Nephron (organoid): ENCODE measurements around the gene SKAP1.

Experiments
- H3K27ac Mint-ChIP-seq, 3 experiments: 2 replicates each; pipeline ENCODE4 v1.8.0; 2020; ENCODE audit warnings: mixed read lengths in 3 of 3, mild to moderate bottlenecking in 2 of 3, moderate library complexity in 1 of 3
- H3K27me3 Mint-ChIP-seq: 2 replicates; pipeline ENCODE4 v1.8.0; 2021; ENCODE audit warnings: low read depth, mild to moderate bottlenecking, moderate library complexity, mixed read lengths
- H3K36me3 Mint-ChIP-seq: 2 replicates; pipeline ENCODE4 v1.8.0; 2020; ENCODE audit warnings: low read depth, mixed read lengths
- H3K4me1 Mint-ChIP-seq: 2 replicates; pipeline ENCODE4 v1.8.0; 2020; ENCODE audit warnings: mixed read lengths
- H3K4me3 Mint-ChIP-seq, 3 experiments: 2 replicates each; pipeline ENCODE4 v1.8.0; 2020; ENCODE audit warnings: mild to moderate bottlenecking in 3 of 3, mixed read lengths in 3 of 3, moderate library complexity in 2 of 3
- H3K9me3 Mint-ChIP-seq: 2 replicates; pipeline ENCODE4 v1.8.0; 2020; ENCODE audit warnings: mixed read lengths
- CTCF ChIP-seq, 3 experiments: fragments of 200-600 bp; sonication (generic); IDR thresholded peaks; one replicate each; pipeline ENCODE4 v1.5.0; 2021; ENCODE audit warnings: antibody characterized with exemption in 3 of 3; ENCODE audit not compliant: unreplicated experiment in 3 of 3

Gene SKAP1

DNA sequence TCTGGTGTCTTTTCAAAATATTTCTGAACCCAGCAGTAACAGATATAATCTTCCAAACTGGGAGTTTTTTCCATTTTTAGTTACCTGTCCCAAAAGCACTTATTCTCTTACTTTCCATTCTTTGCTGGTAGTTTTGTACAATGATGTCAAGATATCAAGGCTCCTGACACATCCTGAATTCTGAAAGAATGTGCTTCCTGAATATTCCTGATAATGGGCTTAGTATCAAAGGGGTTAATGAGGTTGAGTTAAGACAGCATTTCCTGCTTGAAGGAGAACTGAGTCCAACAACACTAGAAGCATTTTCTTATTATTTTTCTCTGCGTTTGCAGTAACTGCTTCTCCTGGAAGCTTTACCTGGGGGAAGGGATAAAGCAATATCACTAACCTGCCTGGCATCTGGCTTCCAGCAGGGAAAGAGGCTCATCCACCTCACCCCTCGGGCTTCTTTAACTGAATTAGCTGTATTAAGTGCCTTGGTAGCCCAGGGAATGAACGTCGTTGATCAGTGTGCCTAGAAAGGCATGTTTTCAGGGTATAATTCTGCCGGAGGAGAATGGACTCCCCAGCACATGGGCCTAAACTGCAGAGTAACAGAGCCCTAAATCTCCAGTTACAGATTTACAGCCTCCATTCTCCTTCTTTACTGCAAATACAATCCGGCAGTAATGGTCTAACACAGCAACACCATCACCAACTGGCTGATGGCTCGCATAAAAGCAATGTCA is 188.1 kb downstream of the SKAP1 start:
- Mint-ChIP-seq H3K4me3 (peak overlapping the region in 1 of 3 experiments; percentile 6), H3K27me3 (no peaks in the 10 kb centered on the region), H3K27ac (peak overlapping the region; percentile 67 to 81 (median 76)), H3K4me1 (peaks cover 66% of the 10 kb centered on the region), H3K9me3 (no peaks in the 10 kb centered on the region), H3K36me3 (no peaks in the 10 kb centered on the region)
- no peak for TF ChIP-seq CTCF (IDR thresholded peaks at IDR 0.05; ENCODE audit: unreplicated experiment in 3 of 3)

DNA sequence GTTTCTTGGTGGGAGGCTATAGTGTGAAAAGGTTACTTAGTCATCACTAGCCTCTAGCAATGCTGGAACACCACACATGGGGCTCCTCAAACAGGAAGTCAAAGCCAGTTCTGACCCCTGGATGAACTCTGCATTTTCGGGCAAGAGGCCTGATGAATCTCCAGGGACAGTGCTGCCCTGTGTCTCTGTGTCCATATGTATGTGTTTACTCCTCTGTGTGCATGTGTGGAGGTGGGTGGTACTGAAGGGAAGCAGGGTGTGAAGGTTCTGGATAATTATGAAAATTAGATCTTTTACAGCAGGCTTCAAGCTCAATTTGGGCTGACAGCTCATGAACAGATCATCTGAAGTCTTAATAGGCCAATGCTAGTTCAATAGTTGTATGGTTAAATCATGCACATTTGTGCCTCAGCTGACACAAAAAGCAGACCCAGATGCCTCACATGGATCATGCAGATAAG is 188.9 kb downstream of the SKAP1 start:
- TF ChIP-seq CTCF (IDR thresholded peaks at IDR 0.05; ENCODE audit: unreplicated experiment in 3 of 3): no peak

GRCh38 chr17:48240562-48241130 is 189.4 kb downstream of the SKAP1 start:
- Mint-ChIP-seq H3K27ac (peak overlapping the region; percentile 67 to 81 (median 76)), H3K4me3 (no peak overlapping the region), H3K4me1 (peaks cover 61% of the 10 kb centered on the region), H3K36me3 (no peaks in the 10 kb centered on the region), H3K27me3 (no peaks in the 10 kb centered on the region), H3K9me3 (no peaks in the 10 kb centered on the region)
- no peak for TF ChIP-seq CTCF (IDR thresholded peaks at IDR 0.05; ENCODE audit: unreplicated experiment in 3 of 3)

More for the DNA sequence above, 188.9 kb downstream of the SKAP1 start:
- H3K36me3 Mint-ChIP-seq: no peaks in the 10 kb centered on the region
- H3K27ac Mint-ChIP-seq: peak overlapping the region; percentile 67 to 81 (median 76)
- no peaks in the 10 kb centered on the region for H3K27me3 Mint-ChIP-seq
- H3K4me1 Mint-ChIP-seq: peaks cover 63% of the 10 kb centered on the region
- peak overlapping the region in 1 of 3 experiments; percentile 46 for H3K4me3 Mint-ChIP-seq
- H3K9me3 Mint-ChIP-seq: no peaks in the 10 kb centered on the region

- Mint-ChIP-seq H3K4me1 (peaks cover 61% of the 10 kb centered on the region), H3K36me3 (no peaks in the 10 kb centered on the region), H3K4me3 (no peak overlapping the region), H3K27me3 (no peaks in the 10 kb centered on the region), H3K27ac (peak overlapping the region; percentile 46 to 76 (median 67)), H3K9me3 (no peaks in the 10 kb centered on the region)
- TF ChIP-seq CTCF (IDR thresholded peaks at IDR 0.05; ENCODE audit: unreplicated experiment in 3 of 3): no peak
Observed at GRCh38 chr17:48240122-48240521, 189.9 kb downstream of the SKAP1 start.

GRCh38 chr17:48239603-48239995 is 190.4 kb downstream of the SKAP1 start:
- no peak for TF ChIP-seq CTCF (IDR thresholded peaks at IDR 0.05; ENCODE audit: unreplicated experiment in 3 of 3)
- H3K36me3 Mint-ChIP-seq: no peaks in the 10 kb centered on the region
- peak overlapping the region; percentile 46 to 76 (median 67) for H3K27ac Mint-ChIP-seq
- H3K9me3 Mint-ChIP-seq: no peaks in the 10 kb centered on the region
- peak overlapping the region in 1 of 3 experiments; percentile 44 for H3K4me3 Mint-ChIP-seq
- H3K4me1 Mint-ChIP-seq: peaks cover 56% of the 10 kb centered on the region
- no peaks in the 10 kb centered on the region for H3K27me3 Mint-ChIP-seq
